Brain microvascular endothelial cell (primary cell): ENCODE results near the gene FNDC3B.

Experiments
- DNase-seq: peaks from one replicate; pipeline ENCODE4 v3.0.0-alpha.2; 2020
- H3K27ac ChIP-seq: fragments of 250-450 bp; sonication (Bioruptor Pico); 2 replicates; pipeline ENCODE4 v1.5.1; 2020; ENCODE audit warnings: mild to moderate bottlenecking, moderate library complexity
- H3K27me3 ChIP-seq: fragments of 250-450 bp; sonication (Bioruptor Pico); replicated peaks from 2 replicates; pipeline ENCODE4 v1.5.1; 2020; ENCODE audit warnings: mild to moderate bottlenecking
- H3K36me3 ChIP-seq: fragments of 250-450 bp; sonication (Bioruptor Pico); replicated peaks from 2 replicates; pipeline ENCODE4 v1.5.1; 2020; ENCODE audit warnings: mild to moderate bottlenecking
- H3K4me3 ChIP-seq: 2 replicates; pipeline ENCODE4 v1.5.1; 2011; ENCODE audit warnings: low read depth, mild to moderate bottlenecking, control low read depth, low read length, moderate library complexity
- CTCF ChIP-seq: IDR thresholded peaks from 2 replicates; pipeline ENCODE4 v1.5.1; 2011; ENCODE audit warnings: low read depth, mild to moderate bottlenecking, moderate library complexity, low read length, control low read depth, inconsistent platforms; ENCODE audit errors: missing control alignments
- in situ Hi-C: cut with HindIII; loops from 2 replicates; pipeline ENCODE4 v1.10.0; 2017; ENCODE audit warnings: low sequenced_read_pairs, low pct_ligation_motif_present

Gene FNDC3B

GRCh38 chr3:172002512-172003078, 36.8 kb upstream of the FNDC3B start:
- in situ Hi-C loops, result no loop called here
- no peak for DNase-seq
- no peak for TF ChIP-seq CTCF
- Histone ChIP-seq H3K27me3 (no peaks in the 10 kb centered on the region), H3K36me3 (no peaks in the 10 kb centered on the region), H3K4me3 (no peak overlapping the region), H3K27ac (no peak overlapping the region)

GRCh38 chr3:172003146-172003545, 36.2 kb upstream of the FNDC3B start:
- in situ Hi-C loops, result no loop called here
- Histone ChIP-seq H3K4me3 (no peak overlapping the region), H3K36me3 (no peaks in the 10 kb centered on the region), H3K27me3 (no peaks in the 10 kb centered on the region), H3K27ac (no peak overlapping the region)
- no peak for TF ChIP-seq CTCF
- DNase-seq, result no peak

GRCh38 chr3:172007065-172007370, 32.4 kb upstream of the FNDC3B start:
- no peak overlapping the region for H3K4me3 ChIP-seq
- H3K27me3 ChIP-seq, result no peaks in the 10 kb centered on the region
- in situ Hi-C loops, result no loop called here
- DNase-seq, result no peak
- H3K27ac ChIP-seq, result no peak overlapping the region
- no peaks in the 10 kb centered on the region for H3K36me3 ChIP-seq
- TF ChIP-seq CTCF, result no peak

GRCh38 chr3:172009803-172010202, 29.6 kb upstream of the FNDC3B start:
- in situ Hi-C loops, result no loop called here
- no peaks in the 10 kb centered on the region for H3K27me3 ChIP-seq
- no peak for TF ChIP-seq CTCF
- no peak overlapping the region for H3K4me3 ChIP-seq
- no peak overlapping the region for H3K27ac ChIP-seq
- no peak for DNase-seq
- H3K36me3 ChIP-seq, result no peaks in the 10 kb centered on the region

- H3K4me3 ChIP-seq, result no peak overlapping the region
- no peak for TF ChIP-seq CTCF
- H3K27ac ChIP-seq, result no peak overlapping the region
- in situ Hi-C loops, result no loop called here
- no peaks in the 10 kb centered on the region for H3K27me3 ChIP-seq
- DNase-seq, result no peak
- no peaks in the 10 kb centered on the region for H3K36me3 ChIP-seq
These were observed 26.6 kb upstream of the FNDC3B start for GRCh38 chr3:172012775-172013174.

- no peak overlapping the region for H3K27ac ChIP-seq
- H3K4me3 ChIP-seq, result no peak overlapping the region
- no peak for DNase-seq
- in situ Hi-C loops, result no loop called here
- no peaks in the 10 kb centered on the region for H3K36me3 ChIP-seq
- TF ChIP-seq CTCF, result no peak
- H3K27me3 ChIP-seq, result no peaks in the 10 kb centered on the region
These were observed 25.2 kb upstream of the FNDC3B start for GRCh38 chr3:172014145-172014544.
